AG04449 (cell line): ENCODE measurements around the gene DIPK1C.

ENCODE experiments used
- CTCF ChIA-PET: fragments of 350-600 bp; formaldehyde crosslinking; extraction: SDS; loops from one replicate; lab custom pipeline; 2021; ENCODE audit warnings: antibody characterized with exemption; lab: Yijun Ruan, JAX
- POLR2A ChIA-PET: fragments of 400-600, 350-600 bp; formaldehyde crosslinking; extraction: SDS; loops from one replicate; lab custom pipeline; 2020; ENCODE audit warnings: antibody characterized with exemption, inconsistent platforms; lab: Yijun Ruan, JAX
- DNase-seq: peaks from one replicate; pipeline ENCODE4 v3.0.0-alpha.2; 2010; ENCODE audit warnings: low read depth, low spot score
- H3K4me3 ChIP-seq: 2 replicates; pipeline ENCODE4 v1.5.1; 2011; ENCODE audit warnings: low read depth, mild to moderate bottlenecking, control low read depth, low read length
- TF ChIP-seq, protein P1 (sequence below): IDR thresholded peaks from one replicate; pipeline ENCODE4 v1.5.1; 2011; ENCODE audit warnings: mild to moderate bottlenecking, moderate library complexity, low read length, control low read depth, inconsistent platforms; ENCODE audit not compliant: insufficient read depth; ENCODE audit errors: missing control alignments

DIPK1C gene

DNA sequence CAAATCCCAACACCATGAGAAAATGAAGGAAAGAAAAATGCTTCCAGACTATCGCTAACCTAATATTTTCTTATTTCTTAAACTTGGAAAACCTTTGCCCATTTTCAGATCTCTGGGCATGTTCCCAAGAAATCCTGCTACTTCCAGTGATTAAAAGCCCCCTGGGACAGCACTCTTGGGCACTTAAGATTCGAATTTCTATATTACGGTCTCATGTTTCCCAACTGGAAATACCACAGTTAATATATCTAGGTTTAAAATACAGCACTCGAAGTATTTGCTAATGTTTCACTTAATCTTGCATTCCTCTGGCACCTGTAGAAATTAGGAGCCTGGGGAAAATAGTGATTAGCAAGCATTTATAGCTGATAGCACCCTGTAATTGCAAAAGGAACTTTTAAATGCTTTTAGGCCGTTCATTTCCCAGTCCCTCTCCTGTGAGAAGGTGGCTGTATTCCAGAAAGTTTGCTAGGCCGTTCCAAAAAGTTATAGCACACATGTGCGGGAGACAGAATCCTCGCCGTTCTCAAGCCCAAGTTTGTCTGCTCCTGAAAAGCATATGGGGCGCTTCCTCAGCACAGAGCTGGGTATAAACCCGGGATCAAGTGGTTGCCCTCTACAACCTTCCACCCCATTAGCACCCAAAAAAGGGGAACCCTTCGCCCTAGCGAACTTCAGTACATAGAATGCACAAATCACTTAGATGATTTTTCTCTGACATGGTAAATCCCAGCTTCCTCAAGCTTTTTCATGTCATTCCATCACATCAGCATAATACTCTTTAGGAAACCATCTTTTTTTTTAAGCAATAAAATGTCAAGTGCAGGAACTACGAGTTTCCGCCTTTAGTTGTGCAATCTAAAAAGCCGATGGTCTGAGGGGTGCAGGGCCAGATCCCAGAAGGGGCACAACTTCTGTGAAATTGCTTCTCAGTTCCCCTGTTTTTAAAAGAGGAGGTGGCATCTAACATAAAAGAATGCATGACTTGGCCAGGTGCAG, 60.6 kb downstream of the DIPK1C start:
- DNase-seq, result no peak
- no peak overlapping the region for H3K4me3 ChIP-seq
- TF ChIP-seq, protein P1, sequence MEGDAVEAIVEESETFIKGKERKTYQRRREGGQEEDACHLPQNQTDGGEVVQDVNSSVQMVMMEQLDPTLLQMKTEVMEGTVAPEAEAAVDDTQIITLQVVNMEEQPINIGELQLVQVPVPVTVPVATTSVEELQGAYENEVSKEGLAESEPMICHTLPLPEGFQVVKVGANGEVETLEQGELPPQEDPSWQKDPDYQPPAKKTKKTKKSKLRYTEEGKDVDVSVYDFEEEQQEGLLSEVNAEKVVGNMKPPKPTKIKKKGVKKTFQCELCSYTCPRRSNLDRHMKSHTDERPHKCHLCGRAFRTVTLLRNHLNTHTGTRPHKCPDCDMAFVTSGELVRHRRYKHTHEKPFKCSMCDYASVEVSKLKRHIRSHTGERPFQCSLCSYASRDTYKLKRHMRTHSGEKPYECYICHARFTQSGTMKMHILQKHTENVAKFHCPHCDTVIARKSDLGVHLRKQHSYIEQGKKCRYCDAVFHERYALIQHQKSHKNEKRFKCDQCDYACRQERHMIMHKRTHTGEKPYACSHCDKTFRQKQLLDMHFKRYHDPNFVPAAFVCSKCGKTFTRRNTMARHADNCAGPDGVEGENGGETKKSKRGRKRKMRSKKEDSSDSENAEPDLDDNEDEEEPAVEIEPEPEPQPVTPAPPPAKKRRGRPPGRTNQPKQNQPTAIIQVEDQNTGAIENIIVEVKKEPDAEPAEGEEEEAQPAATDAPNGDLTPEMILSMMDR, result no peak
- POLR2A ChIA-PET, result no interaction called here
- CTCF ChIA-PET, result no interaction called here

GRCh38 chr18:74395648-74396154, 61.4 kb downstream of the DIPK1C start:
- TF ChIP-seq, protein P1, result no peak
- ChIA-PET CTCF (no interaction called here), POLR2A (no interaction called here)
- no peak overlapping the region for H3K4me3 ChIP-seq
- DNase-seq, result no peak

- TF ChIP-seq, protein P1, result no peak
- no peak overlapping the region for H3K4me3 ChIP-seq
- DNase-seq, result no peak
- CTCF ChIA-PET, result no interaction called here
- POLR2A ChIA-PET, result no interaction called here
Observed at GRCh38 chr18:74395006-74395405, 62.1 kb downstream of the DIPK1C start.

DNA sequence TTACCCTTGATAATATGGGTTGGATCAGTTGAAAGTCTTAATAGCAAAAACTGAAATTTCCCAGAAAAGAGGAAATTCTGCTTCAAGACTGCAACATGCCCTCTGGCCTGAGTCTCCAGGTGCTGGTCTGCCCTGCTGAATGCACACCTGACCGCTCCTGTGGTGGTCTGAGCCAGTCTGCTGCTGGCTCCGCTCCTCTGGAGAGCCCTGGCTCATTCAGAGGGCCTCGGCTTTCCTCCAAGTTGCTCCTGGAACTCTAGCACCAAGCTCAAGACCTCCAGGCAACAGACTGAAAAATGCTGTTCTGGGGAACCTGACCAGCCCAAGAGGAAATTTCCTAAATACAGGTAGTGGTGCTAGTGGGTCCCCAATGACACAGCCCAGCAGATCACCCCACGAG, 64.8 kb downstream of the DIPK1C start:
- CTCF ChIA-PET, result no interaction called here
- no peak overlapping the region for H3K4me3 ChIP-seq
- no peak for DNase-seq
- TF ChIP-seq, protein P1, result no peak
- POLR2A ChIA-PET, result no interaction called here

DNA sequence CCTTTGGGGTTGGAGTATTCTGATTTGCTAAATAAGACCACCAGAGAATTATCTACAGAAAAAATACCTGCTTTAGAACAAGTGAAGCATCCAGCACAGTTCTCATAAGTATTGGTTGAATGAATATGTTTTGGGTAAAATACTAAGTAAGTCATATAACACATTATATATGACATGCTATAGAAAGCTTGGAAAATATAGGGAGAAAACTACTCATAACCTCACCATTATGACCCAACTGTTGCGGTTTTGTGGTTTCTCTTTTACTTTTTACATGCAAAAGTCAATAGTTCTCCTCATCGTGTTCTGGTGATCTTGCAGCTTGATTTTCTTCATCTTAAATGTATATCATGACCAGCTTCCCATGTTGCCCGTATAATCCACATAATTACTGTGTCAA, 66.2 kb downstream of the DIPK1C start:
- POLR2A ChIA-PET, result no interaction called here
- H3K4me3 ChIP-seq, result no peak overlapping the region
- CTCF ChIA-PET, result no interaction called here
- TF ChIP-seq, protein P1, result no peak
- no peak for DNase-seq

- POLR2A ChIA-PET, result no interaction called here
- TF ChIP-seq, protein P1, result no peak
- no peak overlapping the region for H3K4me3 ChIP-seq
- CTCF ChIA-PET, result no interaction called here
- DNase-seq, result no peak
Observed at GRCh38 chr18:74389991-74390390, 67.1 kb downstream of the DIPK1C start.
